Left renal pelvis (tissue), 4 donors: ENCODE data around the gene JADE3. TPM values are rescaled to one million over a fixed set of nuclear protein-coding genes. Genes with fewer than 3 reads are reported as not detected.

Source experiments
- DNase-seq, 4 donors: peaks; one replicate each; pipeline ENCODE4 v3.0.0-alpha.2; 2013; ENCODE audit warnings: low read depth in 4 of 4, low spot score in 3 of 4
- polyA plus RNA-seq, 4 donors: library from polyadenylated mRNA; unstranded; fragments of 120-200 nt; gene quantifications; one replicate each; pipeline ENCODE4 v1.2.1, GENCODE V29; 2013; ENCODE audit not compliant: insufficient read length in 4 of 4

JADE3 gene
- polyA plus RNA-seq: 10 to 100 TPM in 3 of 4 donors, 1 to 10 TPM in 1; 8.1 to 27.2 (median 25.0) TPM

- DNase-seq: peak in 1 of 4 donors; percentile 46
Measured at GRCh38 chrX:46912098-46912602, at the start of gene JADE3. JADE3 (plus strand) TSS chrX:46912421; CDS start chrX:46984895, 72,474 bp downstream.

GRCh38 chrX:46863072-46863471 lies 49.1 kb upstream of the JADE3 start:
- no peak for DNase-seq

GRCh38 chrX:46864606-46865005 lies 47.6 kb upstream of the JADE3 start:
- no peak for DNase-seq

- DNase-seq: no peak
Measured at GRCh38 chrX:46865281-46865680, 46.9 kb upstream of the JADE3 start.

- no peak for DNase-seq
Measured at GRCh38 chrX:46866726-46867125, 45.5 kb upstream of the JADE3 start.

GRCh38 chrX:46873746-46874145 lies 38.5 kb upstream of the JADE3 start:
- no peak for DNase-seq

GRCh38 chrX:46876901-46877300 lies 35.3 kb upstream of the JADE3 start:
- no peak for DNase-seq

GRCh38 chrX:46882266-46882665 lies 30.0 kb upstream of the JADE3 start:
- DNase-seq: no peak

- no peak for DNase-seq
Measured at GRCh38 chrX:46884799-46885198, 27.4 kb upstream of the JADE3 start.

- no peak for DNase-seq
Measured at GRCh38 chrX:46898207-46898606, 14.0 kb upstream of the JADE3 start.

GRCh38 chrX:46903458-46904242 lies 8.6 kb upstream of the JADE3 start:
- DNase-seq: no peak

- no peak for DNase-seq
Measured at GRCh38 chrX:46904626-46905025, 7.6 kb upstream of the JADE3 start.

GRCh38 chrX:46910415-46910814 lies 1.8 kb upstream of the JADE3 start:
- DNase-seq: no peak

GRCh38 chrX:46912603-46913491 lies 626 bp downstream of the JADE3 start:
- no peak for DNase-seq

GRCh38 chrX:46913667-46914066 lies 1.4 kb downstream of the JADE3 start:
- no peak for DNase-seq

GRCh38 chrX:46916273-46916672 lies 4.1 kb downstream of the JADE3 start:
- no peak for DNase-seq

- no peak for DNase-seq
Measured at GRCh38 chrX:46917622-46918021, 5.4 kb downstream of the JADE3 start.

GRCh38 chrX:46918434-46918833 lies 6.2 kb downstream of the JADE3 start:
- DNase-seq: no peak

GRCh38 chrX:46920235-46920634 lies 8.0 kb downstream of the JADE3 start:
- no peak for DNase-seq

GRCh38 chrX:46922611-46923010 lies 10.4 kb downstream of the JADE3 start:
- DNase-seq: no peak

- no peak for DNase-seq
Measured at GRCh38 chrX:46927718-46928117, 15.5 kb downstream of the JADE3 start.
